K562 (cell line): Measurements from ENCODE around the gene DNER. TPM values are rescaled to one million over a fixed set of nuclear protein-coding genes. Genes with fewer than 3 reads are reported as not detected.

Source experiments
- ATAC-seq: fragments of 200-7000 bp; cut with Tn5 transposase; 3 replicates; pipeline ENCODE4 v1.9.1; 2020; ENCODE audit warnings: moderate library complexity
- BruUV-seq: library from RNA; stranded (reverse); fragments of 400-500 nt; replicated peaks from 2 replicates; lab custom pipeline; 2021; lab: Mats Ljungman, UMichigan
- CTCF ChIA-PET: fragments of 300-600 bp; formaldehyde crosslinking; extraction: SDS; loops from one replicate; lab custom pipeline; 2021; ENCODE audit warnings: low intra/inter-chr PET ratio; lab: Yijun Ruan, JAX
- POLR2A ChIA-PET: fragments of 300-600, 350-650 bp; sonication (Branson Sonifier 250); formaldehyde crosslinking; extraction: SDS; loops from one replicate; lab custom pipeline; 2021; ENCODE audit warnings: antibody characterized with exemption, inconsistent platforms; lab: Yijun Ruan, JAX
- DNase-seq, 4 experiments: peaks; one replicate each; pipeline versions ENCODE4 v3.0.0 to v3.0.0-alpha.2; 2011 to 2018; ENCODE audit warnings: low spot score in 3 of 4, mixed read lengths in 3 of 4; ENCODE audit errors: extremely low read depth in 1 of 4
- FAIRE-seq: peaks from 2 replicates; lab custom pipeline; 2011; peaks lifted over from hg19 to GRCh38; lab: Jason Lieb, UNC
- H2AFZ ChIP-seq: 2 replicates; pipeline ENCODE4 v1.6.0; 2011; ENCODE audit warnings: low read depth, low read length, control low read depth, inconsistent platforms
- H3K27ac ChIP-seq: fragments of 200-600 bp; 3 replicates; pipeline ENCODE4 v1.8.0; 2011; ENCODE audit warnings: low read depth, mild to moderate bottlenecking, control low read depth, inconsistent platforms, low read length, moderate library complexity, mixed read lengths; ENCODE audit errors: extremely low read depth
- H3K27me3 ChIP-seq, 2 experiments: fragments of 300-600 bp in 1 of 2; 2 replicates in 1 of 2; 3 replicates in 1 of 2; pipeline versions ENCODE4 v1.6.0 to v1.8.0; 2011; ENCODE audit warnings: inconsistent platforms in 2 of 2, low read length in 2 of 2, mild to moderate bottlenecking in 1 of 2, mixed read lengths in 1 of 2, moderate library complexity in 1 of 2; ENCODE audit not compliant: control insufficient read depth in 2 of 2, insufficient read depth in 2 of 2
- H3K36me3 ChIP-seq: fragments of 300-600 bp; 3 replicates; pipeline ENCODE4 v1.8.0; 2011; ENCODE audit warnings: mild to moderate bottlenecking, low read length, inconsistent platforms; ENCODE audit not compliant: control insufficient read depth, insufficient read depth
- H3K4me1 ChIP-seq, 2 experiments: fragments of 200-600 bp in 1 of 2; replicated peaks in 1 of 2; 2 replicates in 1 of 2; 3 replicates in 1 of 2; pipeline versions ENCODE4 v1.5.1 to v1.8.0; 2011; ENCODE audit warnings: inconsistent platforms in 2 of 2, low read length in 2 of 2, mild to moderate bottlenecking in 1 of 2, mixed read lengths in 1 of 2, moderate library complexity in 1 of 2; ENCODE audit not compliant: control insufficient read depth in 2 of 2, insufficient read depth in 2 of 2
- H3K4me2 ChIP-seq: 2 replicates; pipeline ENCODE4 v1.6.1; 2011; ENCODE audit warnings: low read length, control low read depth, inconsistent platforms, mixed read lengths; ENCODE audit not compliant: insufficient read depth
- H3K4me3 ChIP-seq: fragments of 200-600 bp; sonication (generic), shearing (Covaris generic); 2 replicates; pipeline ENCODE4 v1.5.1; 2016; ENCODE audit warnings: control low read depth, inconsistent platforms
- H3K79me2 ChIP-seq: fragments of 200-600 bp; 3 replicates; pipeline ENCODE4 v1.8.0; 2011; ENCODE audit warnings: low read length, inconsistent platforms; ENCODE audit not compliant: control insufficient read depth, insufficient read depth
- H3K9ac ChIP-seq, 2 experiments: 2 replicates each; pipeline versions ENCODE4 v1.6.0 to v1.6.1; 2011; ENCODE audit warnings: low read depth in 2 of 2, low read length in 2 of 2, control low read depth in 1 of 2, inconsistent platforms in 1 of 2, mild to moderate bottlenecking in 1 of 2, mixed read lengths in 1 of 2; ENCODE audit not compliant: insufficient read depth in 1 of 2
- H3K9me1 ChIP-seq: one replicate; pipeline ENCODE4 v1.6.0; 2011; ENCODE audit warnings: inconsistent platforms, mild to moderate bottlenecking, low read length, moderate library complexity; ENCODE audit not compliant: control insufficient read depth, insufficient read depth
- H3K9me3 ChIP-seq: replicated peaks from 2 replicates; pipeline ENCODE4 v1.5.1; 2011; ENCODE audit warnings: low read depth, low read length, inconsistent platforms; ENCODE audit not compliant: control insufficient read depth, insufficient read depth
- H4K20me1 ChIP-seq: replicated peaks from 2 replicates; pipeline ENCODE4 v1.6.1; 2011; ENCODE audit warnings: low read length, inconsistent platforms, mixed read lengths; ENCODE audit not compliant: control insufficient read depth, insufficient read depth
- CTBP1 ChIP-seq: fragments of 450-650 bp; IDR thresholded peaks from 2 replicates; pipeline ENCODE4 v1.6.1; 2016; ENCODE audit warnings: borderline replicate concordance
- ID3 ChIP-seq, 2 experiments: fragments of 250-450 bp in 1 of 2; fragments of 450-650 bp in 1 of 2; sonication (Bioruptor Pico) in 1 of 2; IDR thresholded peaks; 2 replicates each; pipeline versions ENCODE4 v1.6.1 to v1.8.0; 2016 to 2021; ENCODE audit warnings: mild to moderate bottlenecking in 2 of 2, moderate library complexity in 2 of 2, missing compliant biosample characterization in 1 of 2, missing genetic modification characterization in 1 of 2
- MYNN ChIP-seq, 2 experiments: sonication (generic); formaldehyde crosslinking in 1 of 2; IDR thresholded peaks; 2 replicates each; pipeline versions ENCODE4 v1.5.0 to v1.6.1; 2016 to 2020; ENCODE audit warnings: antibody characterized with exemption in 1 of 2, missing genetic modification reagents in 1 of 2
- PHB2 ChIP-seq: fragments of 450-650 bp; IDR thresholded peaks from 2 replicates; pipeline ENCODE4 v1.6.1; 2017; ENCODE audit warnings: low read depth
- PRMT5 ChIP-seq: sonication (generic); formaldehyde crosslinking; IDR thresholded peaks from 2 replicates; pipeline ENCODE4 v1.5.0; 2020; ENCODE audit warnings: missing genetic modification reagents
- TAL1 ChIP-seq: fragments of 450-650 bp; IDR thresholded peaks from 2 replicates; pipeline ENCODE4 v1.6.1; 2016; ENCODE audit warnings: mild to moderate bottlenecking
- TCF3 ChIP-seq: sonication (generic); formaldehyde crosslinking; IDR thresholded peaks from 2 replicates; pipeline ENCODE4 v1.4.0; 2020; ENCODE audit warnings: mild to moderate bottlenecking, missing genetic modification reagents
- ZNF316 ChIP-seq: fragments of 450-650 bp; IDR thresholded peaks from 2 replicates; pipeline ENCODE4 v1.6.1; 2016
- ZNF354B ChIP-seq: fragments of 250-450 bp; sonication (Bioruptor Pico); IDR thresholded peaks from 2 replicates; pipeline ENCODE4 v1.4.0; 2020
- ZNF766 ChIP-seq: fragments of 200-800 bp; sonication (Bioruptor generic); conservative IDR thresholded peaks from 2 replicates; pipeline ENCODE4 v1.6.1; 2016; ENCODE audit warnings: missing genetic modification characterization, missing compliant biosample characterization
- WGBS: fragments of 100-300 bp; shearing (Covaris generic); methylation state at CpG from one replicate; pipeline ENCODE4 v1.1.6; 2016; ENCODE audit warnings: low coverage, mixed read lengths; ENCODE audit not compliant: insufficient coverage; ENCODE audit errors: missing lambda C conversion rate; 5-methylcytosine and 5-hydroxymethylcytosine counted together
- in situ Hi-C: fragments of 300-500 bp; cut with MboI; formaldehyde crosslinking; loops from 4 replicates; pipeline ENCODE4 v1.15.0; 2018; ENCODE audit warnings: inconsistent platforms, mixed read lengths
- intact Hi-C: fragments of 100-400 bp; cut with micrococcal nuclease; formaldehyde crosslinking; loops from 2 replicates; pipeline ENCODE4 v1.14.2; 2022
- polyA plus RNA-seq, 8 experiments: library from polyadenylated mRNA; depleted of rRNA in 4 of 8; stranded (reverse) in 5 of 8; unstranded in 3 of 8; fragments of >200 nt; fragmentation: Nextera tagmentation in 2 of 8; fragmentation: Illumina TruSeq in 1 of 8; extraction: Ambion mirVana in 2 of 8; extraction: Trizol in 1 of 8; gene quantifications; 2 replicates each; pipeline versions ENCODE4 v1.2.1 to v1.2.3, GENCODE V29; 2011 to 2014; ENCODE audit warnings: inconsistent platforms in 1 of 8, missing spikeins in 1 of 8
- total RNA-seq, 7 experiments: library from RNA; depleted of rRNA in 6 of 7; stranded (reverse); fragments of >200 nt in 6 of 7; fragmentation: Illumina TruSeq in 2 of 7; extraction: Trizol in 2 of 7; gene quantifications; 2 replicates each; pipeline versions ENCODE4 v1.2.1 to v1.2.3, GENCODE V29; 2011 to 2021; ENCODE audit warnings: low replicate concordance in 1 of 7
- TF ChIP-seq, protein P1 (sequence below): IDR thresholded peaks from 2 replicates; pipeline ENCODE4 v1.6.1; 2016; ENCODE audit warnings: missing genetic modification characterization, missing compliant biosample characterization
- TF ChIP-seq, protein P2 (sequence below): fragments of 250-450 bp; sonication (Bioruptor Pico); IDR thresholded peaks from 2 replicates; pipeline ENCODE4 v1.5.0; 2021
- TF ChIP-seq, protein P3 (sequence below), 2 experiments: fragments of 150-350 bp in 1 of 2; IDR thresholded peaks; 2 replicates each; pipeline ENCODE4 v1.6.1; 2012 to 2016; ENCODE audit warnings: low read depth in 2 of 2, low read length in 2 of 2, mild to moderate bottlenecking in 1 of 2, moderate library complexity in 1 of 2

The DNER gene
- total and polyA plus RNA-seq, 9 of the 15 experiments (the other 6 are each of a cell fraction or from before 2014, with no cell fraction given): not detected

DNA sequence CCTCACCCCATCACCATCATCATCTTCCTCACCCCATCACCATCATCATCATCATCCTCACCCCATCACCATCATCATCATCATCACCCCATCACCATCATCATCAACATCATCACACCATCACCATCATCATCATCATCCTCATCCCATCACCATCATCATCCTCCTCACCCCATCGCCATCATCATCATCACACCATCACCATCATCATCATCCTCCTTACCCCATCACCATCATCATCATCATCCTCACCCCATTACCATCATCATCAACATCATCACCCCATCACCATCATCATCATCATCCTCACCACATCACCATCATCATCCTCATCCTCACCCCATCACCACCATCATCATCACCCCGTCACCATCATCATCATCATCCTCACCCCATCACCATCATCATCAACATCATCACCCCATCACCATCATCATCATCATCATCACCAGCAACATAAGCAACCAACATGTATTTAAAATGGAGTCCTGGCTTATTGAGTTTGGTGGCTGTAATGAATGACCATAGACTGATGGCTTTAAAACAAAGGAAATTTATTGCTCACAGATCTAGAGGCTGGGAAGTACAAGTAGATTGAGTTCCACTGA, 150.0 kb downstream of the DNER start:
- WGBS: no CpG with 5 or more reads among the region's 2 CpGs
- DNase-seq (no peak), FAIRE-seq (no peak), ATAC-seq (no peak)
- no TSS peak for BruUV-seq
- H3K79me2 ChIP-seq: no peaks in the 10 kb centered on the region
- no peak overlapping the region for H2AFZ ChIP-seq
- no peaks in the 10 kb centered on the region for H4K20me1 ChIP-seq
- intact Hi-C loops: no loop called here
- H3K4me1 ChIP-seq: no peaks in the 10 kb centered on the region
- H3K9me1 ChIP-seq: no peaks in the 10 kb centered on the region
- H3K4me3 ChIP-seq: no peak overlapping the region
- no peak overlapping the region for H3K4me2 ChIP-seq
- H3K9me3 ChIP-seq: no peaks in the 10 kb centered on the region
- no peaks in the 10 kb centered on the region for H3K36me3 ChIP-seq
- no peak overlapping the region for H3K27ac ChIP-seq
- no peaks in the 10 kb centered on the region for H3K27me3 ChIP-seq
- CTCF ChIA-PET: no interaction called here
- POLR2A ChIA-PET: no interaction called here
- H3K9ac ChIP-seq: no peak overlapping the region
- in situ Hi-C loops: no loop called here
- no peak for TF ChIP-seq TCF3 (CRISPR knock-in tag)
- no peak for TF ChIP-seq PHB2
- TF ChIP-seq ZNF354B (CRISPR knock-in tag): no peak
- no peak for TF ChIP-seq PRMT5 (CRISPR knock-in tag)
- TF ChIP-seq ZNF766 (CRISPR knock-in tag): no peak
- TF ChIP-seq, protein P1, sequence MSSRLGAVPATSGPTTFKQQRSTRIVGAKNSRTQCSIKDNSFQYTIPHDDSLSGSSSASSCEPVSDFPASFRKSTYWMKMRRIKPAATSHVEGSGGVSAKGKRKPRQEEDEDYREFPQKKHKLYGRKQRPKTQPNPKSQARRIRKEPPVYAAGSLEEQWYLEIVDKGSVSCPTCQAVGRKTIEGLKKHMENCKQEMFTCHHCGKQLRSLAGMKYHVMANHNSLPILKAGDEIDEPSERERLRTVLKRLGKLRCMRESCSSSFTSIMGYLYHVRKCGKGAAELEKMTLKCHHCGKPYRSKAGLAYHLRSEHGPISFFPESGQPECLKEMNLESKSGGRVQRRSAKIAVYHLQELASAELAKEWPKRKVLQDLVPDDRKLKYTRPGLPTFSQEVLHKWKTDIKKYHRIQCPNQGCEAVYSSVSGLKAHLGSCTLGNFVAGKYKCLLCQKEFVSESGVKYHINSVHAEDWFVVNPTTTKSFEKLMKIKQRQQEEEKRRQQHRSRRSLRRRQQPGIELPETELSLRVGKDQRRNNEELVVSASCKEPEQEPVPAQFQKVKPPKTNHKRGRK (tag): no peak
- no peak for TF ChIP-seq MYNN (IDR thresholded peaks at IDR 0.05)
- no peak for TF ChIP-seq MYNN (CRISPR knock-in tag; IDR thresholded peaks at IDR 0.05)
- no peak for TF ChIP-seq ZNF316
- TF ChIP-seq, protein P2, sequence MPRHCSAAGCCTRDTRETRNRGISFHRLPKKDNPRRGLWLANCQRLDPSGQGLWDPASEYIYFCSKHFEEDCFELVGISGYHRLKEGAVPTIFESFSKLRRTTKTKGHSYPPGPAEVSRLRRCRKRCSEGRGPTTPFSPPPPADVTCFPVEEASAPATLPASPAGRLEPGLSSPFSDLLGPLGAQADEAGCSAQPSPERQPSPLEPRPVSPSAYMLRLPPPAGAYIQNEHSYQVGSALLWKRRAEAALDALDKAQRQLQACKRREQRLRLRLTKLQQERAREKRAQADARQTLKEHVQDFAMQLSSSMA (CRISPR knock-in tag): no peak
- no peak for TF ChIP-seq TAL1
- TF ChIP-seq ID3 (CRISPR knock-in tag; IDR thresholded peaks at IDR 0.05): no peak
- no peak for TF ChIP-seq ID3 (tag; IDR thresholded peaks at IDR 0.05)
- TF ChIP-seq, protein P3, sequence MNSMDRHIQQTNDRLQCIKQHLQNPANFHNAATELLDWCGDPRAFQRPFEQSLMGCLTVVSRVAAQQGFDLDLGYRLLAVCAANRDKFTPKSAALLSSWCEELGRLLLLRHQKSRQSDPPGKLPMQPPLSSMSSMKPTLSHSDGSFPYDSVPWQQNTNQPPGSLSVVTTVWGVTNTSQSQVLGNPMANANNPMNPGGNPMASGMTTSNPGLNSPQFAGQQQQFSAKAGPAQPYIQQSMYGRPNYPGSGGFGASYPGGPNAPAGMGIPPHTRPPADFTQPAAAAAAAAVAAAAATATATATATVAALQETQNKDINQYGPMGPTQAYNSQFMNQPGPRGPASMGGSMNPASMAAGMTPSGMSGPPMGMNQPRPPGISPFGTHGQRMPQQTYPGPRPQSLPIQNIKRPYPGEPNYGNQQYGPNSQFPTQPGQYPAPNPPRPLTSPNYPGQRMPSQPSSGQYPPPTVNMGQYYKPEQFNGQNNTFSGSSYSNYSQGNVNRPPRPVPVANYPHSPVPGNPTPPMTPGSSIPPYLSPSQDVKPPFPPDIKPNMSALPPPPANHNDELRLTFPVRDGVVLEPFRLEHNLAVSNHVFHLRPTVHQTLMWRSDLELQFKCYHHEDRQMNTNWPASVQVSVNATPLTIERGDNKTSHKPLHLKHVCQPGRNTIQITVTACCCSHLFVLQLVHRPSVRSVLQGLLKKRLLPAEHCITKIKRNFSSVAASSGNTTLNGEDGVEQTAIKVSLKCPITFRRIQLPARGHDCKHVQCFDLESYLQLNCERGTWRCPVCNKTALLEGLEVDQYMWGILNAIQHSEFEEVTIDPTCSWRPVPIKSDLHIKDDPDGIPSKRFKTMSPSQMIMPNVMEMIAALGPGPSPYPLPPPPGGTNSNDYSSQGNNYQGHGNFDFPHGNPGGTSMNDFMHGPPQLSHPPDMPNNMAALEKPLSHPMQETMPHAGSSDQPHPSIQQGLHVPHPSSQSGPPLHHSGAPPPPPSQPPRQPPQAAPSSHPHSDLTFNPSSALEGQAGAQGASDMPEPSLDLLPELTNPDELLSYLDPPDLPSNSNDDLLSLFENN (IDR thresholded peaks at IDR 0.05; ENCODE audit: low read depth in 2 of 2, low read length in 2 of 2): no peak
- no peak for TF ChIP-seq CTBP1
